Epithelial cell of proximal tubule (primary cell): ENCODE results near the gene TPM2. TPM values are rescaled to one million over a fixed set of nuclear protein-coding genes. Genes with fewer than 3 reads are reported as not detected.
A peak's percentile ranks its signal among the peaks of the same experiment; 100 is the strongest.

ENCODE experiments used
- DNase-seq: peaks from one replicate; pipeline ENCODE4 v3.0.0-alpha.2; 2011; ENCODE audit warnings: low read depth
- H3K4me3 ChIP-seq: 2 replicates; pipeline ENCODE4 v1.5.1; 2011; ENCODE audit warnings: low read depth, mild to moderate bottlenecking, low read length
- CTCF ChIP-seq: conservative IDR thresholded peaks from 2 replicates; pipeline ENCODE4 v1.5.1; 2012; ENCODE audit warnings: low read depth, mild to moderate bottlenecking, low read length
- total RNA-seq: library from RNA; depleted of rRNA; stranded (reverse); fragments of >200 nt; gene quantifications from 2 replicates; pipeline ENCODE4 v1.2.3, GENCODE V29; 2015

Gene TPM2
- 265 and 267 TPM in 2 replicates for total RNA-seq

DNA sequence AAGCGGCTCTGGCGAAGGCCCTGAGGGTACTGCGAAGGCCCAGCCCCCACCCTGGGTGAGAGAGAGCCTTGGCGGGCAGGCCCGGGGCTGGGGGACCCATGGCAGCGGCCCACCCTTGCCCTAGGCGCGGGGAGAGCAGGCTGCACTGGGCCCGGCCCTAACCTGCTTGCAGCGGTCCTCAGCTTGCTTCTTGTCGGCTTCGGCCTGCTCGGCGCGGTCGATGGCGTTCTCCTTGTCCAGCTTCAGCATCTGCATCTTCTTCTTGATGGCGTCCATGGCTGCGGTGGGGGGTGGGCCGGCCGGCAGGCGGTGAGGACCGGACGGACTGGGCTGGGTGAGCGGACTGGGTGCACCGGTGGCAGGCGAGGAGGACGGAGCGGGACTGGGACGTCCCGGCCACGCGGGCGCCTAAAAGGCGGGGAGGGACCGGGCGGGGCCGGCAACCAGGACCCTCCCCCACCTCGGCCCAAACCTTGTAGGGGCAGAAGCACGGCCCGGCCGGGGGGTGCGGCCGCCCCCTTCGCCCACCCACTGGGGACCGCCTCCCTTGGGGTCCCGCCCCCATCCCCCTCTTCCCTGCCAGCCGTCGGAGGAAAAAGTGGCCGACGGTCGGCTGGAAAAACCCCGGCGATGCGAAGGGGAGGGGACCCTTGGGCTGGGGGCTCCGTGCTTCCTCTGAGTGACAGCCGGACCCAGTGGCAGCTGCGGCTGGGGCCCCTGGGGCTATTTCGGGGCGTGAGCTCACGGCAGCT, at the start of gene TPM2:
Gene TPM2 (minus strand): TSS at position 384 of the 752 bp plus-strand sequence. CDS start 108 bp downstream, at position 276.
- TF ChIP-seq CTCF = no peak
- no peak for DNase-seq

GRCh38 chr9:35738924-35739323, 49.2 kb upstream of the TPM2 start:
- TF ChIP-seq CTCF = no peak
- H3K4me3 ChIP-seq = no peak overlapping the region
- DNase-seq = no peak

More for the DNA sequence above, at the start of gene TPM2:
- peak within 1 kb of the TSS; percentile 78 for H3K4me3 ChIP-seq

DNA sequence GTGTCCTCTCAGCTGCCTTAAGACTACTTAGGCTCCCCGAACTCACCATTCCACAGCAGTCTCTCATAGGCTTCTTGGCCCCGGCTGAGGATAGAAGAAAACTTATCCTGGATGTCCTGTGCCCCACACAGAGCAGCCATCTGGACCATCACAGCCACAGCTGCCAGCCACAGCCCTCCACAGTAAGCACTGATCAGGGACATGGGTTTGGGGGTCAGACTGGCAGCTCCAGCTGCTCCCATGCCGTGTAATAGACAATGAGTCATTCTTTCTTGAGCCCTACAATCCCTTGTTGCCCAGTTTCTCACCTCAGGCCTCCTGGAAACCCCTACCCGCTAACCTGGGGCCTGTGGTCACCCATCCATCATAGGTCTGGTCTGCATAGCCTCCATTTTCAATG, 48.5 kb upstream of the TPM2 start:
- no peak for DNase-seq

GRCh38 chr9:35737143-35737542, 47.4 kb upstream of the TPM2 start:
- no peak overlapping the region for H3K4me3 ChIP-seq
- DNase-seq = no peak
- no peak for TF ChIP-seq CTCF

More for the DNA sequence above, 48.5 kb upstream of the TPM2 start:
- no peak overlapping the region for H3K4me3 ChIP-seq
- no peak for TF ChIP-seq CTCF

DNA sequence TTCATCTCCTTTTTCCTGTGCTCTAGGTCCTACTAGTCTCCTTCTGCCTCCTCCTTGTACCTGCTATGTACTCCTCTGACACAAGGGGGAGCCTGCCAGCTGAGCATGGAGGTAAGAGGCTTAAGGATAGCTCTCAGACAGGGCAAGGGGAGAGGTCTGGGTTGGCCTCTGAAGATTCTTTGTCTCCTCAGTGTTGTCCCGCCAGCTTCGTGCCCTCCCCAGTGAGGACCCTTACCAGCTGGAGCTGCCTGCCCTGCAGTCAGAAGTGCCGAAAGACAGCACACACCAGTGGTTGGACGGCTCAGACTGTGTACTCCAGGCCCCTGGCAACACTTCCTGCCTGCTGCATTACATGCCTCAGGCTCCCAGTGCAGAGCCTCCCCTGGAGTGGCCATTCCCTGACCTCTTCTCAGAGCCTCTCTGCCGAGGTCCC, 46.5 kb upstream of the TPM2 start:
- DNase-seq = no peak
- H3K4me3 ChIP-seq = no peak overlapping the region
- peak; percentile 93 for TF ChIP-seq CTCF

- no peak overlapping the region for H3K4me3 ChIP-seq
- TF ChIP-seq CTCF = no peak
- DNase-seq = no peak
Measured at GRCh38 chr9:35734096-35734495, 44.4 kb upstream of the TPM2 start.
